Middle frontal gyrus (tissue), 1 donor: ENCODE measurements around the gene PLEKHS1.
"Not testable (repeated sequence)": the region's sequence is repeated elsewhere in the genome, so short reads cannot be mapped to it uniquely, and the experiment has no call there.

ENCODE experiments used
- DNase-seq: peaks from one replicate; pipeline ENCODE4 v3.0.0-alpha.2; 2015; ENCODE audit warnings: low spot score; ENCODE audit errors: extremely low spot score

PLEKHS1 gene

DNA sequence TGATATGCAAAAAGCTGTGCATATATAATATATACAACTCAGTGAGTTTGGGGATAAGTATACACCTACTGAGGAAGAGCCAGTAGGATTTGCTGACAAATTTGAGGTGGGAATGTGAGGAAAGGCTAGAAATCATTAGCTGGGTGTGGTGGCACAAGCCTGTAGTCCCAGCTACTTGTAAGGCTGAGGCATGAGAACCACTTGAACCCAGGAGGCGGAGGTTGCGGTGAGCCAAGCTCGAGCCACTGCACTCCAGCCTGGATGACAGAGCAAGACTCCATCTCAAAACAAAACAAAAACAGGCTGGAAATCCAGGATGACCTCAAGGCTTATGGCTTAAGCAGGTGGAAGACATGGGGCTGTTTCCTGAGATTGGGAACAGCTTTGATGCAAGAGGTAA, 10.6 kb upstream of the PLEKHS1 start:
- no peak for DNase-seq

GRCh38 chr10:113742466-113742865, 9.0 kb upstream of the PLEKHS1 start:
- DNase-seq: no peak

DNA sequence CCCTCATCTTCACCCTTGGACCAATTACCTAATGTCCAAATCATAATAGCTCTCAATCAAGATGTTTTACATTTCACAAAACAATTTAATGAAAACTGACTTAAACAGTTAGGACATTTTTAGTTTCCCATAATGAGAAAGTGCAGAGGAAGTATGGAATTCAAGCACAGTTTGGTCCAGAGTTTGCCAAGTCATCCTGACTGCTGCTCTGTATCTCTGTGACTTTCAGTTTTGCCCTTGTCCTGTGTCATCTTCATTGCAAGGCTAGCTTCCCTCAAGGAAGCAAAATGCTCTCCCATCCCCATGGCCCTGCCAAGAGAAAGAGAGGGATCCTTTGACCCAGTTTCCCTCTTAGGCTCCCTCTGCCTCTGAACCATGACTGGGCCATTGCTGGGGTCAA, 7.9 kb upstream of the PLEKHS1 start:
- DNase-seq: no peak

GRCh38 chr10:113745374-113745773, 6.1 kb upstream of the PLEKHS1 start:
- DNase-seq: no peak

- DNase-seq: no peak
Observed at GRCh38 chr10:113746217-113746957, 5.1 kb upstream of the PLEKHS1 start.

DNA sequence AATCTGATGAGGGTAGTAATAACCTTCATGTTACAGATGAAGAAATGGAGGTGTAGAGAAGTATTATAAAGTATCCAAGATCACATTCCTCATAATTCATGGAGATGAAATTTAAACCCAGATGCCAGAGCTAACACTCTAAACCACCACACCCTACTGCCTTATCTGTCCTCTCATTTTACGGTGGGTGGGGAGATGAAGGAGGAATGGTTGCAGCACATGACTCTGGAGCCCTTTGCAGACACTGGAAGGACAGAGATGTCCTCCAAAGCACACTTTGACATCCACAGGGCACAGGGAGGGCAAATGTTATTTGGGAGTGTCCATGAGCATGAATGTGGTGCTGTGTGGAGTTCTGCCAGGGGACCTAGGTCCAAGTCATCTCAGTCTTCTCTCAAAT, 1.1 kb downstream of the PLEKHS1 start:
- DNase-seq: no peak

- DNase-seq: no peak
Observed at GRCh38 chr10:113753020-113753692, 1.7 kb downstream of the PLEKHS1 start.

DNA sequence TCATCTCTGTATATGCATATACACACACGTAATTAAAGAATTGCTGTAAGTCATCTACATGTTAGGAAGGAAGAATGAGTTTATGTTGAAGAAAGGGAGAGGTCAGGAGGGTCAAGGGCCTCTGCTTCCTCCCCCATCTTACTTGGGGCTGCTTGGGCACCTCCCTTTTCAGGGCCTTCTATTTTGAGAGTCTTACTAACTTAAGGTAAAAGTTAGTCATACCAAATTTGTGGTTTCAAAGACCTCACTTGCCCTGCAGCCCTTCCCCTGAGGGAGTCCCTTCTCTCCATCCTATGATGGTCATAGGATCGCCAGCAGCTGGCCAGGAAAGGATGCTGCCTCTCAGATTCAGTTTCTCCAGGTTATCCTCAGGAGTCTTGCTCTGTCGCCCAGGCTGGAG, 2.6 kb downstream of the PLEKHS1 start:
- no peak for DNase-seq

DNA sequence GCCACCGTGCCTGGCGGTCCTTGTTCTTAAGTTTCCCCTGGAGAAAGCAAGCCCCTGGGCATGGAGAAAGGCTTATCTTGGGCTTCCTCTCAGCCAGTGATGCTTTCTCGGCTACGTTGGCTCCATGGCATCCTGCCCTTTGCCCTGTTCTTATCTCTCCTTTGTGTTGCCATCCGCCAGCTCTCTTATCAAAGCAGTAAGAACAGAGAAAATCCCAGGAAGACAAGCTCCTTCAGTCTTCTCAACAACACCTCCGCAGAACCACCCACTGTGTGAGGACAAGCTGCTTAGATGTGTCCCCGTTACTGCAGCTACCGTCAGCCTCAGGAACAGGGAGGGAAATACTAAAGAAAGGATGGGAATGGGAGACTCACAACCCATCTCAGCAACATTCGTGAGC, 3.3 kb downstream of the PLEKHS1 start:
- DNase-seq: peak; percentile 23

- no peak for DNase-seq
Observed at GRCh38 chr10:113756940-113757543, 5.6 kb downstream of the PLEKHS1 start.

DNA sequence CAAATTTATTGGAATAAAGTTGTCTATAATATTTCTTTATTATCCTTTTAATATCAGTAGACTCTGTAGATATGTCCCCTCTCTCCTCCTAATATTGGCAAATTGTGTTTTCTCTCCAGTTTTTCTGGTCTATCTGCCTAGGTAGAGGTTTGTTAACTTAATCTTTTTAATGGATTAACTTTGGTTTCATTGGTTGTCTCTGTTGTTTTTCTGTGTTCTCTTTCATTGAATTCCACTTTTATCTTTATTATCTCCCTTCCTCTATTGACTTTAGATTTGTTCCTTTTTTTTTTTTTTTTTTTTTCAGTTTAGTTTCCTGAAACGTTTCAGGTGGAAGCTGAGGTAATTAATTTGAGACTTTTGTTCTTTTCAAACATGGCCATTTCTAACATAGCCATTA, 10.6 kb downstream of the PLEKHS1 start:
- DNase-seq: no peak

DNA sequence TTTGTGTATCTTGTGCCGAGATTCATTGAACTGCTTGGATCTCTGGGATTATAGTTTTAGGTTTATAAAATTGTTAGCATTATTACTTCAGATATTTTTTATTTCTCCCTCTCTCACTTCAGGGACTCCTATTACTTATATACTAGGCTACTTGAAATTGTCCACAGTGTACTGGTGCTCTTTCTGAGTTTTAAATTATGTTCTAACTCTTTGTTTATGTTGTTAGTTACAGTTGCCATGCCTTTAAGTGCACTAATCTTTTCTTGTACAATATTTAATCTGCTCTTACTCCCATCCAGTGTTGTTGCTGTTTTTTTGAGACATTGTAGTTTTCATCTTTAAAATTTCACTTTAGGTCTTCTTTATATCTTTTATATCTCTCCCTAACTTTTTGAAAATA, 13.1 kb downstream of the PLEKHS1 start:
- DNase-seq: no peak

DNA sequence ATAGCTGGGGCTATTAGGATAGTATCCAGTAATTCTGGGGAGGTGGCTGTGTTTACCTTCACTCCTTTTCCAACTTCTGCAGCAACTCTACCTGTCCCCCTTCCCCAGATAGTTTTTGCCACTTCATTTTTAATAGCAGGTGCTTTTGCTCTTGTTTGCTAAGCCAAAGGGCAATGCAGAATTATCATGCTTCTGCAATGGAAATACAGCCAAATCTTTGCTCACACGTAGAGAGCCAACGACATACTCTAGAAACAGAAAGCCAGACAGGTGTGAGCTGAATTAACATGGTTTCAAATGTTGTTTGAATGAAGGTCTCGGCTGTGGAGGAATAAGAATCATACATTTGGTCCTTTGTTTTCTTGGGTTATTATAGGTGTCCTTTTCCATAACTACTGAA, 14.4 kb downstream of the PLEKHS1 start:
- DNase-seq: no peak

DNA sequence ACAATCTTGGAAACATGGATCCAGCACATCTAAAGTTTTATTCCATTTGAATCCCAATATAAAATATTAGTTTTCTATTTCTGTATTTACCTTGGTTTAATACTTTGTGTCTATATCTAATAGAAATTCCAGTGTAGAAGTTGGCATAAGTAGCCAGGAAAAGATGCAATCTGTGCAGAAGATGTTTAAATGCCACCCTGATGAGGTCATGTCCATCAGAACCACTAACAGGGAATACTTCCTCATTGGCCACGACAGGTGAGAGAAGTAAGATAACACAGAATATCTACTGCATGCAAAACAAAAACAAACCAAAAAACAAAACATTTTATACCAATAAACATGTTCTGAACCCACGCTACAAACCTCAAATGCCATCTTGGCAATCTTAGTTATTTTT, 15.7 kb downstream of the PLEKHS1 start:
- no peak for DNase-seq

DNA sequence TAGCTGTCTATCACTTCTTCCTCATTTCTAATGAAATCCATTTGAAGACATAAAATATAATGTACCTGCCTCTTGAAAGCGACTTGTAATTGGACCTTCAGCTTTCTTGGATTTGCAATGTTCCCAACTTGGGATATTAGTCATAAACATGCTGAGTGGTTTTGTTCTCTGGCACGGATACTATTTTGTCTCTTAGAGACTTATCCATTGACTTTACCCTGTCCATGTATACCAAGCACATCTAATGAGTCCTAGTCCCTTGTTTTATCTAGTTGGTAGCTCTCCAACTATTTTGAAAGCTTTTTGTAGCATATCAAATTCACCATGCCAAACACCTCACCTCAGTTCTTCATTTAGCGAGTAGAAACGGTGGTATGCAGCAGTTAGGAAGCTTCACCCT, 18.9 kb downstream of the PLEKHS1 start:
- DNase-seq: no peak

DNA sequence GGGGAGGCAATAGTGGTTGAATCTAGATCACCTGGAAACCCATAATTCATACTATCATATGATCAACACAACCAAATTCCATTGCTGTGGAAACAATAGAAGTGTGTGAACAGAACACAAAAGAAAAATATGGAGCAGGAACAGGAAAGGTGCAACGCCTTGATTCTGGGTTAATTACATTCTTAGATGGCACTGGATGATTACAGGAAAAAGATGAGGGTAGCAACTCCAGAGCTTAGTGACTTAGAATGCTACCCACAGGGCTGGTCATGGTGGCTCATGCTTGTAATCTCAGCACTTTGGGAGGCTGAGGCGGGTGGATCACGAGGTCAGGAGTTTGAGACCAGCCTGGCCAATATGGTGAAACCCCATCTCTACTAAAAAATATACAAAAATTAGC, 19.6 kb downstream of the PLEKHS1 start:
- DNase-seq: not testable (repeated sequence)

- no peak for DNase-seq
Observed at GRCh38 chr10:113775686-113776294, 24.3 kb downstream of the PLEKHS1 start.

DNA sequence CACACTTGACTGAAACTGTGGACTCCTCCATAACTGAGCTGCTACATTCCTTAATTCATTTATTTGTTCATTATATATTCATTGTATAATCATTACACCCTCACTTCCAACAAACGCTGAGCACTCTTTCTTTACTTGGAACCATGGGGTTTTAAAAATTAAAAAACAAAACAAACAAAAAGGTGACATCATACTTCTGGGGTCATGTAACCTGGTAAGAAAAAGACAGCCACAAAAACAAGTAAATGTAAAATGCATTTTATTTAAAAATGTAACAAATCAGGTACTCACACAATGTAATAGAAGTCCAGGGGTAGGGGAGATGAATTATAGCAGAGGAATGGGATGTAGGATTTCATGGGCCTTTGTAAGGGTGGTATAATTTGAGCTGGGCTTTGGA, 25.1 kb downstream of the PLEKHS1 start:
- DNase-seq: no peak

- DNase-seq: no peak
Observed at GRCh38 chr10:113780681-113781250, 29.3 kb downstream of the PLEKHS1 start.

GRCh38 chr10:113782367-113782766, 30.9 kb downstream of the PLEKHS1 start:
- no peak for DNase-seq

DNA sequence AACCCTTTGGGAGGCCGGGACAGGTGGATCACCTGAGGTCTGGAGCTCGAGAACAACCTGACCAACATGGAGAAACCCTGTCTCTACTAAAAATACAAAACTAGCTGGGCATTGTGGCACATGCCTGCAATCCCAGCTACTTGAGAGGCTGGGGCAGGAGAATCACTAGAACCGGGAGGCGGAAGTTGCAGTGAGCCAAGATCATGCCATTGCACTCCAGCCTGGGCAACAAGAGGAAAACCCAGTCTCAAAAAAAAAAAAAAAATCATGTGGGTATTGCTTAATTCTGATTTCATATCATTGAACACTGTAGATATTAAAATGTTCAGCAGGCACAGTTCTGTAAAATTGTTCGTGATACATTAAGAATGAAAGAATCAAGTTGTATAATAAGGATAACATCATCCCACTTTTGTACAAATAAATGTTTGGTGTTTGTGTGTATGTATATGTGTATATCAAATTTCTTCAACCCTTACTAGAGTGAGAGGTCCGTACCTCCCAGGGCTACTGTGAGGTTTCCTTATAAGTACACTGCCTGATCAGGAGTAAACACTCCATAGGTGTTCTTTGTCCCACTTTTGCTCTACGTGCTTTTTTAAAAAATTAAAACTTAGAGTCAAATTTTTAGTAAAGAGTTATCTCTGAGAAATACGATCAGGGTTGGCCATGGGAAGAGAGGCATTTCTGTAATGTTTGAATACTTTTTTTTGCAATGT, 31.7 kb downstream of the PLEKHS1 start:
- no peak for DNase-seq
